H1 (cell line): ENCODE measurements around the gene ELP4. TPM values are rescaled to one million over a fixed set of nuclear protein-coding genes. Genes with fewer than 3 reads are reported as not detected.

ENCODE experiments used
- CTCF ChIA-PET: fragments of 300-600 bp; sonication (Branson Sonifier 250); formaldehyde crosslinking; loops from one replicate; lab custom pipeline; 2021; ENCODE audit not compliant: partially characterized antibody; lab: Charles Lee
- POLR2A ChIA-PET: fragments of 300-600 bp; sonication (Branson Sonifier 250); formaldehyde crosslinking; loops from one replicate; lab custom pipeline; 2021; ENCODE audit warnings: inconsistent platforms; ENCODE audit not compliant: partially characterized antibody; lab: Charles Lee
- DNase-seq, 2 experiments: peaks; one replicate each; pipeline versions ENCODE4 v3.0.0 to v3.0.0-alpha.2; 2010 to 2022; ENCODE audit warnings: low spot score in 2 of 2, low read depth in 1 of 2, mixed read lengths in 1 of 2
- FAIRE-seq: peaks from 2 replicates; lab custom pipeline; 2011; peaks lifted over from hg19 to GRCh38; lab: Jason Lieb, UNC
- H2AFZ ChIP-seq: 2 replicates; pipeline ENCODE4 v1.8.1; 2012; ENCODE audit warnings: low read length, inconsistent platforms
- H2AK5ac ChIP-seq: 2 replicates; pipeline ENCODE4 v1.6.1; 2013; ENCODE audit warnings: low read depth, low read length
- H2BK120ac ChIP-seq: replicated peaks from 2 replicates; pipeline ENCODE3; 2013; ENCODE audit warnings: low read depth, low read length, inconsistent platforms
- H2BK12ac ChIP-seq: 2 replicates; pipeline ENCODE4 v1.6.1; 2013; ENCODE audit warnings: low read depth, low read length
- H2BK15ac ChIP-seq: 2 replicates; pipeline ENCODE4 v1.6.1; 2013; ENCODE audit warnings: low read length
- H2BK20ac ChIP-seq: 2 replicates; pipeline ENCODE4 v1.6.1; 2013; ENCODE audit warnings: low read length
- H2BK5ac ChIP-seq: 2 replicates; pipeline ENCODE4 v1.6.1; 2013; ENCODE audit warnings: low read depth, low read length
- H3K14ac ChIP-seq: 2 replicates; pipeline ENCODE4 v1.6.1; 2013; ENCODE audit warnings: inconsistent platforms; ENCODE audit not compliant: insufficient read length
- H3K18ac ChIP-seq: 2 replicates; pipeline ENCODE4 v1.6.1; 2013; ENCODE audit warnings: low read length; ENCODE audit errors: extremely low read depth
- H3K23ac ChIP-seq: 2 replicates; pipeline ENCODE4 v1.6.1; 2013; ENCODE audit warnings: inconsistent platforms; ENCODE audit not compliant: insufficient read length
- H3K23me2 ChIP-seq: 2 replicates; pipeline ENCODE4 v1.6.1; 2013; ENCODE audit warnings: low read depth, low read length
- H3K27ac ChIP-seq: 2 replicates; pipeline ENCODE4 v1.6.1; 2011; ENCODE audit warnings: low read depth, low read length, inconsistent platforms
- H3K27me3 ChIP-seq, 4 experiments: replicated peaks in 1 of 4; 1 replicate in 1 of 4; 2 replicates in 3 of 4; pipeline versions ENCODE4 v1.6.1 to v1.8.1; 2011 to 2013; ENCODE audit warnings: low read length in 3 of 4, mild to moderate bottlenecking in 3 of 4, inconsistent platforms in 2 of 4, mixed read lengths in 2 of 4, moderate library complexity in 1 of 4; ENCODE audit not compliant: control insufficient read depth in 3 of 4, insufficient read depth in 3 of 4; ENCODE audit errors: extremely low read depth in 1 of 4
- H3K36me3 ChIP-seq, 4 experiments: 2 replicates each; pipeline versions ENCODE4 v1.6.1 to v1.8.1; 2011 to 2013; ENCODE audit warnings: mild to moderate bottlenecking in 4 of 4, low read length in 3 of 4, moderate library complexity in 2 of 4, control low read depth in 1 of 4, inconsistent platforms in 1 of 4; ENCODE audit not compliant: insufficient read depth in 4 of 4, control insufficient read depth in 2 of 4
- H3K4ac ChIP-seq: replicated peaks from 2 replicates; pipeline ENCODE3; 2013; ENCODE audit warnings: low read length, low read depth, mixed read lengths, inconsistent platforms; ENCODE audit not compliant: insufficient read length
- H3K4me1 ChIP-seq, 4 experiments: replicated peaks in 1 of 4; 1 replicate in 1 of 4; 2 replicates in 3 of 4; pipeline versions ENCODE4 v1.6.1 to v1.8.1; 2011 to 2013; ENCODE audit warnings: low read length in 3 of 4, inconsistent platforms in 2 of 4, mixed read lengths in 1 of 4; ENCODE audit not compliant: insufficient read depth in 4 of 4, control insufficient read depth in 3 of 4
- H3K4me2 ChIP-seq, 2 experiments: 2 replicates each; pipeline versions ENCODE4 v1.6.1 to v1.8.1; 2011 to 2013; ENCODE audit warnings: low read depth in 2 of 2, low read length in 2 of 2, control low read depth in 1 of 2, inconsistent platforms in 1 of 2, mild to moderate bottlenecking in 1 of 2; ENCODE audit not compliant: insufficient read depth in 1 of 2
- H3K4me3 ChIP-seq, 4 experiments: fragments of 200-600, 300-600 bp in 1 of 4; sonication (generic), shearing (Covaris generic), sonication (Bioruptor Twin) in 1 of 4; 2 replicates each; pipeline versions ENCODE4 v1.5.1 to v1.8.1; 2011 to 2016; ENCODE audit warnings: low read length in 4 of 4, low read depth in 3 of 4, control low read depth in 2 of 4, inconsistent platforms in 2 of 4, mild to moderate bottlenecking in 2 of 4, mixed read lengths in 1 of 4, moderate library complexity in 1 of 4; ENCODE audit not compliant: insufficient read depth in 2 of 4; ENCODE audit errors: extremely low read depth in 1 of 4
- H3K56ac ChIP-seq: replicated peaks from 2 replicates; pipeline ENCODE3; 2013; ENCODE audit warnings: low read depth, mild to moderate bottlenecking, mixed read lengths, low read length, inconsistent platforms; ENCODE audit not compliant: insufficient read length
- H3K79me1 ChIP-seq: 2 replicates; pipeline ENCODE4 v1.6.1; 2013; ENCODE audit warnings: low read depth, low read length, control low read depth
- H3K79me2 ChIP-seq, 2 experiments: 2 replicates each; pipeline versions ENCODE4 v1.6.1 to v1.8.1; 2012 to 2013; ENCODE audit warnings: low read length in 2 of 2, mild to moderate bottlenecking in 2 of 2, inconsistent platforms in 1 of 2; ENCODE audit not compliant: insufficient read depth in 2 of 2, control insufficient read depth in 1 of 2
- H3K9ac ChIP-seq, 4 experiments: replicated peaks in 1 of 4; 1 replicate in 1 of 4; 2 replicates in 3 of 4; pipeline versions ENCODE4 v1.6.1 to v1.8.1; 2011 to 2013; ENCODE audit warnings: low read depth in 3 of 4, low read length in 3 of 4, control low read depth in 2 of 4, mild to moderate bottlenecking in 2 of 4, moderate library complexity in 2 of 4, inconsistent platforms in 1 of 4; ENCODE audit errors: extremely low read depth in 1 of 4
- H3K9me3 ChIP-seq, 2 experiments: 2 replicates each; pipeline versions ENCODE4 v1.6.1 to v1.8.1; 2012 to 2013; ENCODE audit warnings: mild to moderate bottlenecking in 2 of 2, moderate library complexity in 2 of 2, control low read depth in 1 of 2, inconsistent platforms in 1 of 2, low read depth in 1 of 2, low read length in 1 of 2, mixed read lengths in 1 of 2; ENCODE audit not compliant: insufficient read depth in 2 of 2
- H4K20me1 ChIP-seq, 2 experiments: replicated peaks in 1 of 2; 2 replicates each; pipeline versions ENCODE3 to v1.8.1; 2011 to 2013; ENCODE audit warnings: inconsistent platforms in 2 of 2, low read length in 2 of 2, mild to moderate bottlenecking in 1 of 2; ENCODE audit not compliant: insufficient read depth in 2 of 2, control insufficient read depth in 1 of 2
- H4K5ac ChIP-seq: 2 replicates; pipeline ENCODE4 v1.6.1; 2013; ENCODE audit warnings: low read length, low read depth, mixed read lengths, inconsistent platforms; ENCODE audit not compliant: insufficient read length
- H4K8ac ChIP-seq: 2 replicates; pipeline ENCODE4 v1.8.0; 2013; ENCODE audit warnings: mild to moderate bottlenecking, moderate library complexity, low read length, inconsistent platforms; ENCODE audit not compliant: insufficient read depth; ENCODE audit errors: extremely low read depth
- H4K91ac ChIP-seq: replicated peaks from 2 replicates; pipeline ENCODE3; 2013; ENCODE audit warnings: low read length, mixed read lengths, inconsistent platforms; ENCODE audit not compliant: insufficient read length
- ASH2L ChIP-seq: fragments of 200-600, 300-600 bp; sonication (generic); IDR thresholded peaks from one replicate; pipeline ENCODE4 v1.7.1; 2017; ENCODE audit warnings: low read length
- ATF2 ChIP-seq: IDR thresholded peaks from 2 replicates; pipeline ENCODE4 v1.6.1; 2012; ENCODE audit warnings: low read length, inconsistent platforms
- CBX8 ChIP-seq: fragments of 300-800, 300-1000 bp; sonication (generic); IDR thresholded peaks from 2 replicates; pipeline ENCODE4 v1.7.1; 2016; ENCODE audit warnings: low read depth, low read length, borderline replicate concordance
- CTBP2 ChIP-seq: IDR thresholded peaks from 2 replicates; pipeline ENCODE4 v1.7.0; 2011; ENCODE audit warnings: borderline replicate concordance, mild to moderate bottlenecking, moderate library complexity, mixed read lengths, low read length; ENCODE audit not compliant: insufficient read depth, insufficient read length
- GABPA ChIP-seq: IDR thresholded peaks from 2 replicates; pipeline ENCODE4 v1.6.1; 2011; ENCODE audit warnings: mild to moderate bottlenecking, low read length, moderate library complexity, borderline replicate concordance; ENCODE audit not compliant: insufficient read depth
- GTF2F1 ChIP-seq: IDR thresholded peaks from 2 replicates; pipeline ENCODE4 v1.6.1; 2012; ENCODE audit warnings: low read depth, low read length, improper control_type of control experiment, borderline replicate concordance
- RNF2 ChIP-seq: fragments of 200-900, 300-1000 bp; sonication (generic); IDR thresholded peaks from 2 replicates; pipeline ENCODE4 v1.7.1; 2016; ENCODE audit warnings: borderline replicate concordance, low read depth, mild to moderate bottlenecking, antibody characterized with exemption, low read length; ENCODE audit not compliant: poor library complexity, severe bottlenecking; ENCODE audit errors: missing control alignments
- SIN3A ChIP-seq, 2 experiments: IDR thresholded peaks in 1 of 2; conservative IDR thresholded peaks in 1 of 2; 2 replicates each; pipeline ENCODE4 v1.6.1; 2011 to 2012; ENCODE audit warnings: low read length in 2 of 2, improper control_type of control experiment in 1 of 2, low read depth in 1 of 2, mild to moderate bottlenecking in 1 of 2
- TEAD4 ChIP-seq: IDR thresholded peaks from 2 replicates; pipeline ENCODE4 v1.6.1; 2012; ENCODE audit warnings: low read depth, low read length, inconsistent platforms, mixed read lengths
- WGBS, 2 experiments: shearing (Covaris generic) in 1 of 2; methylation state at CpG; one replicate each; pipeline versions ENCODE4 v1.1.6 to v1.1.7; 2013 to 2015; ENCODE audit warnings: low lambda C conversion rate in 2 of 2, mixed read lengths in 2 of 2, inconsistent platforms in 1 of 2, low coverage in 1 of 2, missing lambda C conversion rate in 1 of 2; ENCODE audit not compliant: insufficient replicate concordance in 2 of 2, insufficient coverage in 1 of 2, insufficient read length in 1 of 2; ENCODE audit errors: extremely low coverage in 1 of 2, missing lambda C conversion rate in 1 of 2; 5-methylcytosine and 5-hydroxymethylcytosine counted together
- polyA plus RNA-seq, 7 experiments: library from polyadenylated mRNA; depleted of rRNA in 3 of 7; stranded (reverse) in 5 of 7; unstranded in 2 of 7; fragments of >200 nt in 5 of 7; fragments of 200-250 nt in 2 of 7; gene quantifications; 1 replicate in 5 of 7; 2 replicates in 1 of 7; 4 replicates in 1 of 7; pipeline versions ENCODE4 v1.2.1 to v1.2.3, GENCODE V29; 2011 to 2013; ENCODE audit warnings: missing spikeins in 2 of 7, mixed read lengths in 2 of 7
- total RNA-seq: library from RNA; stranded (reverse); fragmentation: NEBNext Ultra II Directional; extraction: Animal tissue kit (Norgen Biotek cat#: 25700); gene quantifications from 2 replicates; pipeline ENCODE4 v1.2.1, GENCODE V29; 2021
- TF ChIP-seq, protein P1 (sequence below): IDR thresholded peaks from 2 replicates; pipeline ENCODE4 v1.6.1; 2012; ENCODE audit warnings: inconsistent platforms

The ELP4 gene
- total and polyA plus RNA-seq, 2 of the 8 experiments (the other 6 are each of a cell fraction or from before 2014, with no cell fraction given): 14.0 to 18.6 TPM

GRCh38 chr11:31657091-31657490 lies 147.5 kb downstream of the ELP4 start:
- Histone ChIP-seq H3K79me1 (no peaks in the 10 kb centered on the region), H4K5ac (no peak overlapping the region), H4K8ac (no peak overlapping the region), H2BK120ac (no peak overlapping the region), H4K20me1 (no peaks in the 10 kb centered on the region), H2AFZ (no peak overlapping the region), H3K4me2 (no peak overlapping the region), H2BK20ac (no peak overlapping the region), H3K27me3 (no peaks in the 10 kb centered on the region), H3K14ac (no peak overlapping the region), H3K4ac (no peak overlapping the region), H3K23ac (no peak overlapping the region), H2BK12ac (no peak overlapping the region), H2BK5ac (no peak overlapping the region), H3K4me1 (no peaks in the 10 kb centered on the region), H3K4me3 (no peak overlapping the region), H3K9me3 (no peaks in the 10 kb centered on the region), H3K27ac (no peak overlapping the region), H3K9ac (no peak overlapping the region), H3K23me2 (no peaks in the 10 kb centered on the region), H3K36me3 (no peaks in the 10 kb centered on the region), H3K56ac (no peak overlapping the region), H2BK15ac (no peak overlapping the region), H4K91ac (no peak overlapping the region), H3K18ac (no peak overlapping the region), H3K79me2 (no peaks in the 10 kb centered on the region), H2AK5ac (no peak overlapping the region)
- POLR2A ChIA-PET: no interaction called here
- DNase-seq (no peak), FAIRE-seq (no peak)
- CTCF ChIA-PET: interaction anchor here (0.6 to 1.5 kb wide), 4 partner anchors 14 to 313 kb away, joined by 3 to 4 read pairs (median 4); no protein-coding TSS in a partner anchor
- WGBS, 2 experiments: 83% methylated on average over 1 of the region's 1 CpG; no CpG with 5 or more reads in 1 of the 2 experiments
- TF ChIP-seq, protein P1, sequence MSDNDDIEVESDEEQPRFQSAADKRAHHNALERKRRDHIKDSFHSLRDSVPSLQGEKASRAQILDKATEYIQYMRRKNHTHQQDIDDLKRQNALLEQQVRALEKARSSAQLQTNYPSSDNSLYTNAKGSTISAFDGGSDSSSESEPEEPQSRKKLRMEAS: no peak
- TF ChIP-seq GABPA (no peak), CBX8 (no peak), GTF2F1 (no peak), ATF2 (no peak), TEAD4 (no peak), ASH2L (no peak), SIN3A (conservative IDR thresholded peaks at IDR 0.05 in 1 of 2, IDR thresholded peaks at IDR 0.05 in 1 of 2; ENCODE audit: low read depth in 1 of 2, low read length in 2 of 2) (no peak), CTBP2 (no peak), RNF2 (no peak)
